GM13977 (cell line): ENCODE measurements around the gene PHKA2.
"Not testable (repeated sequence)": the region's sequence is repeated elsewhere in the genome, so short reads cannot be mapped to it uniquely, and the experiment has no call there.

Source experiments
- DNase-seq: peaks from one replicate; pipeline ENCODE4 v3.0.0; 2012; ENCODE audit warnings: low spot score
- in situ Hi-C: fragments of 300-500 bp; cut with MboI; formaldehyde crosslinking; loops from one replicate; pipeline ENCODE4 v1.12.0; 2022; ENCODE audit warnings: low sequenced_read_pairs, low pct_unique_long_range_greater_than_20kb, mixed read lengths, inconsistent platforms; ENCODE audit not compliant: unreplicated experiment
- TF ChIP-seq, protein P1 (sequence below): IDR thresholded peaks from 2 replicates; pipeline ENCODE4 v1.5.1; 2012; ENCODE audit warnings: mild to moderate bottlenecking, control low read depth; ENCODE audit not compliant: insufficient read depth; ENCODE audit errors: extremely low read depth, missing control alignments

PHKA2 gene

DNA sequence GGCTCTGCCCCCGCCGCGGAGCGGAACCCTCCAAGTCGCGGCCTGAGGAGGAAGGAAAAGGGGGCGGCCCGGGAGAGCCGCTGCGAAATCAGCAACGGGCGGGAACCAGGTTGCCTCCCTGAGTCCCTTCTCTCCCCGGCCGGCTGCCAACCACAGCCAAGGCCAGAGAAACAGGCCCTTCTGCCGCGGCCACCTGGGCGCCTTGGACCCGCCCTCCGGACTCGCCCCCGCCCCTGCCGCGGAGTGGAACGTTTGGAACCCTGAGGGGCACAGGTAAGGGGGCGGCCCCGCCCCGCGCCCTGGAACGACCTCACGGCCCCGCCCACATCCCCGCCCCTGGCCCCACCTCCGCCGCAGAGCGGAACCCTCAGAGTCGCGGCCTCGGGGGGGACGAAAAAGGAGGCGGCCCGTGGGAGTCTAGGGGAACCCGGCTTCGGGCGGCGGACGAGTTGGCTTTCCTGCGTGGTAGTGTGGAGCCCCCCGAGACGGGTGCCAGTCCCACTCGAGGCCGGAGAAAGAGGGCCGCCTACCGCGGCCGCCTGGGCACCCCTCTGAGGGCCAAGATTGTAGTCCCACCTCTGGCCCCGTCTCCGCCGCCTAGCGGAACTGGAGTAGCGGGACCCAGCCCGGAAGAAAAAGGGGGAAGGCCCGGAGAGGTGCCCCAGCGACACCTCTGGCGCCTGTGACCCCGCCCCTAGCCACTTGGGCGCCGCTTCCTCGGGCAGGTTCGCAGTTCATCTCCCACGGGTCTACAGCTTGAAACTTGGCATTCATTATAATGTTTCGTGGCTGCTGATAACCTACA lies 669 bp upstream of the PHKA2 start:
- TF ChIP-seq, protein P1, sequence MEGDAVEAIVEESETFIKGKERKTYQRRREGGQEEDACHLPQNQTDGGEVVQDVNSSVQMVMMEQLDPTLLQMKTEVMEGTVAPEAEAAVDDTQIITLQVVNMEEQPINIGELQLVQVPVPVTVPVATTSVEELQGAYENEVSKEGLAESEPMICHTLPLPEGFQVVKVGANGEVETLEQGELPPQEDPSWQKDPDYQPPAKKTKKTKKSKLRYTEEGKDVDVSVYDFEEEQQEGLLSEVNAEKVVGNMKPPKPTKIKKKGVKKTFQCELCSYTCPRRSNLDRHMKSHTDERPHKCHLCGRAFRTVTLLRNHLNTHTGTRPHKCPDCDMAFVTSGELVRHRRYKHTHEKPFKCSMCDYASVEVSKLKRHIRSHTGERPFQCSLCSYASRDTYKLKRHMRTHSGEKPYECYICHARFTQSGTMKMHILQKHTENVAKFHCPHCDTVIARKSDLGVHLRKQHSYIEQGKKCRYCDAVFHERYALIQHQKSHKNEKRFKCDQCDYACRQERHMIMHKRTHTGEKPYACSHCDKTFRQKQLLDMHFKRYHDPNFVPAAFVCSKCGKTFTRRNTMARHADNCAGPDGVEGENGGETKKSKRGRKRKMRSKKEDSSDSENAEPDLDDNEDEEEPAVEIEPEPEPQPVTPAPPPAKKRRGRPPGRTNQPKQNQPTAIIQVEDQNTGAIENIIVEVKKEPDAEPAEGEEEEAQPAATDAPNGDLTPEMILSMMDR, result no peak
- peak; percentile 89 for DNase-seq
- in situ Hi-C loops, result no loop called here

DNA sequence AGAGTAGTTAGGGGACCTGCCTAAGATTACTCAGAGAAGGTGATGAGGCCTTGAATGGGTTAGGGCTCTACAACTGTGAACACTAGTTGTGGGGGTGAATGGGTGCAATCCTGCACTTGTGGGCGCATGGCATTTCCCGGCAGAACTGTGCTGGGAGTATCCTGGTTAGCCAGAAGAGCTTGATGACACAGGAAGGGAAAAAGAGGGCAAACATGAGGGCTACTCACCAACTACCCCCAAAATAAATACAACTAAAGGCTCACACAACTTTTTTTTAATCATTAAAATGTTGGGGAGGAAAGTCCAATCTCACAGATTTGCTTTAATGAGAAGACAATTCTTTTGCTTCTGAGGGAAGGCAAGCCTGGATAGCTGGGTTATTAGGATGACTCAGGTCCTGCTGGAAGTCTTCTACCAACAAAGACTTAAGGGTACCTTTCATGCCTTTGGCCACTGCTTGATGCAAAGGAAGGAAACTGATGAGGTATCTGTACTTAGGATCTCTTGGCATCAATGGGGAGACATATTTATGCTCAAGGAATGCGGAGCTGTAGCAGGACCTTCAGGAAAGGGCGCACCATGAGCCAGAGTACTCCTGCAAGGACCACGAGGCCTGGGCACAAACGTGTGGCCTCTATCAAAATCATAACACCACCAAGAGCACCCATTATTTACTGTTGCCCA lies 2.6 kb downstream of the PHKA2 start:
- in situ Hi-C loops, result no loop called here
- DNase-seq, result no peak
- TF ChIP-seq, protein P1, result no peak

DNA sequence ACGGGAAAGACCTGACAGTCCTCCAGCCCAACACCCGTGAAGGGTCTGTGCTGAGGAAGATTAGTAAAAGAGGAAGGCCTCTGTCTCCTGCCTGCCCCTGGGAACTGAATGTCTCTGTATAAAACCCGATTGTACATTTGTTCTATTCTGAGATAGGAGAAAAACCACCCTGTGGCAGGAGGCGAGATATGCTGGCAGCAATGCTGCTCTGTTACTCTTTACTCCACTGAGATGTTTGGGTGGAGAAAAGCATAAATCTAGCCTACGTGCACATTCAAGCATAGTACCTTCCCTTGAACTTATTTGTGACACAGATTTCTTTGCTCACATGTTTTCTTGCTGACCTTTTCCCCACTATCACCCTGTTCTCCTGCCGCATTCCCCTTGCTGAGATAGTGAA lies 3.7 kb downstream of the PHKA2 start:
- in situ Hi-C loops, DNase-seq: not testable (repeated sequence)

DNA sequence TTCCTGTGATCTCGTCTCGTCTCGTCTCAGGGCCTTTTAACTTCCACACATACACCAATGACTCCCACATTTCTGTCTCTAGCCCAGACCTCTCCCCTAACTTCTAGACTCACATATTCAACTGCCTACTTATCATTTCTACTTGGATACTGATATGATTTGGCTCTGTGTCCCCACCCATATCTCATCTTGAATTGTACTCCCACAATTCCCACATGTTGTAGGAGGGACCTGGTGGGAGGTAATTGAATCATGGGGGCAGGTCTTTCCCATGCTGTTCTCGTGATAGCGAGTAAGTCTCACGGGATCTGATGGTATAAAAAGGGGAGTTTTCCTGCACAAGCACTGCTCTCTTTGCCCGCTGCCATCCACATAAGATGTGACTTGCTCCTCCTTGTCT lies 8.9 kb downstream of the PHKA2 start:
- TF ChIP-seq, protein P1, result no peak
- in situ Hi-C loops, result no loop called here
- DNase-seq, result no peak

DNA sequence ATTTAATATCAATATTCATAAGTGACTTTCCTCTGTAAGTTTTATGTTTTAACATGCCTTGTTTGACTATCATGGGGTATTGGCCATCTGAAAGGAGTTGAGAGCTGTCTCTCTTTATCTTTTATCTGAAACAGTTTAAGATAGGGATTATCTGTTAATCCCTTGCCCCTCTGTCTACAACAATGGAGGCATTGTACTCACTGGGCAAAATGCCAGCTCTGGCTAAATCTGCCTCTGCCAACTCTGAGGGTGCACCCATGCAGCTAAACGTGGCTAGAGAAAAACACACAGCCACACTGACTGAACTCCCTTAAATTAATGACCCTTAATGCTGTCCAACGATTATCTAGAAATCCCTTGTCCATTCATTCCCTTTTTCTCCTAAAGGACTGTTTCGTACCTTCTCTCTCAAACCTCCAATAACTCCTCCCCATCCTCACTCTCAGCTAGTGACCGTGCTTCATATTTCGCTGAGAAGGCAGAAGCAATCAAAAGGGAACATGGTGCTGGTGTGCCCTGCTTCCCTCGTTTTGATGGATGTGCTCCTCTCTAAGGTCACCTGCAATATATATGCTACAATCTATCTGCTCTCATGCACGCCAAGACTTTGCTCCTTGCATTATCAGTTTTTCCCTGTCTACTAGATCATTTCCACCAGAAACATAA lies 10.3 kb downstream of the PHKA2 start:
- DNase-seq, result no peak
- in situ Hi-C loops, result no loop called here
- TF ChIP-seq, protein P1, result no peak

DNA sequence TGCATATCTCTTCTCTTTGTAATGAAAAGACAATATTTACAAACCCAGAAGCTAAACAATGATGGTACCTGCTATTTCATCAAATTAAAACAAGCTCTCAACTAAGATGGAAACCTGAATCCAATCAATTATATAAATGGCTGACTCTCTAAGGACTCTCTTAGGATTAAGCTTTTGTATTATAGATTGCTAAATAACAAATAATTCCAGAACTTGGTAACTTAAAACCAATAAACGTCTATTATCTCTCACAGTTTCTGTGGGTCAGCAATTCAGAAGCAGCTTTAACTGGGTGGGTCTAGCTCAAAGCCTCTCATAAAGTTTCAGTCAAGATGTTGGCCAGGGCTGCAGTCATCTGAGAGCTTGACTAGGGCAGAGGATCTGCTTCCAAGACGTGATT lies 12.4 kb downstream of the PHKA2 start:
- DNase-seq, result no peak
- TF ChIP-seq, protein P1, result no peak
- in situ Hi-C loops, result no loop called here

DNA sequence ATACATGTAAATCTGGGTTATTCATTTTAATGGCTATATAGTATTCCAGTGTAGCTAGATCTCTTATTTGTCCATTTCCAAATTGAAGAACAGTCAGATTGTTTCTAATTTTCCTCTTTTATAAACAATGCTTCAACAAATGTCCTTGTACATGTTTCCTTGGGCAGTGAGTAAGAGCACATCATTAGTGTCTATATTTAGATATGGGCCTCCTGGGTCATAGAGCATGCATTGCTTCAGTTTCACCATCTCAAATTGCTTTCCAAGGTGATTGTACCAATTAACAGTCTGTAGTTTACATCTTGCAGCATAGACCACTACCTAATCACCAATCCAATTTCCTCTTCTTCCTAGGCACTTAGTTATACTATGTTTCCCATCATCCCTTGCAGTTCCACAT lies 13.4 kb downstream of the PHKA2 start:
- TF ChIP-seq, protein P1, result no peak
- DNase-seq, result no peak
- in situ Hi-C loops, result no loop called here
